ENCODE results near the gene CLASP1. TPM values are rescaled to one million over a fixed set of nuclear protein-coding genes. Genes with fewer than 3 reads are reported as not detected.

The CLASP1 gene
- total RNA-seq, 6 experiments from 2014 or later: 19.7 to 32.4 (median 24.1) TPM

- DNase-seq: peak in 1 of 3 donors; percentile 71
- peak; percentile 25 to 49 (median 41) for ATAC-seq
These were observed 785 bp downstream of the CLASP1 start for GRCh38 chr2:121648206-121649148.

GRCh38 chr2:121647396-121647795 is 1.9 kb downstream of the CLASP1 start:
- peaks cover 0 to 35% (median 9%) of the 10 kb centered on the region in 4 donors for H3K4me1 ChIP-seq
- intact Hi-C loops (cut with DNase I): no loop called here
- 43% methylated on average over 1 of the region's 1 CpG for WGBS (ENCODE audit: insufficient coverage, low coverage, low lambda C conversion rate, missing lambda C conversion rate)

More at GRCh38 chr2:121648206-121649148, 785 bp downstream of the CLASP1 start:
- H3K27me3 ChIP-seq: no peaks in the 10 kb centered on the region
- TF ChIP-seq POLR2A (IDR thresholded peaks at IDR 0.05): peak; percentile 46
- no peak for TF ChIP-seq CTCF (IDR thresholded peaks at IDR 0.05)
- WGBS (ENCODE audit: insufficient coverage, low coverage, low lambda C conversion rate, missing lambda C conversion rate): 2% methylated on average over 20 of the region's 41 CpGs
- no peaks in the 10 kb centered on the region for H3K9me3 ChIP-seq
- peak overlapping the region; percentile 82 to 87 (median 84) for H3K4me3 ChIP-seq
- H3K4me1 ChIP-seq: peaks cover 0 to 35% (median 9%) of the 10 kb centered on the region in 4 donors
- intact Hi-C loops (cut with DNase I): no loop called here
- H3K36me3 ChIP-seq: no peaks in the 10 kb centered on the region
- peak overlapping the region; percentile 98 to 99 (median 98) for H3K27ac ChIP-seq

GRCh38 chr2:121644715-121645114 is 4.5 kb downstream of the CLASP1 start:
- 83% methylated on average over 1 of the region's 2 CpGs for WGBS (ENCODE audit: insufficient coverage, low coverage, low lambda C conversion rate, missing lambda C conversion rate)
- TF ChIP-seq POLR2A (IDR thresholded peaks at IDR 0.05): no peak
- TF ChIP-seq CTCF (IDR thresholded peaks at IDR 0.05): no peak
- Histone ChIP-seq H3K36me3 (no peaks in the 10 kb centered on the region), H3K4me1 (peaks cover 0 to 35% (median 9%) of the 10 kb centered on the region in 4 donors), H3K9me3 (no peaks in the 10 kb centered on the region), H3K27me3 (no peaks in the 10 kb centered on the region), H3K27ac (no peak overlapping the region), H3K4me3 (no peak overlapping the region)
- ATAC-seq (no peak), DNase-seq (no peak)
- intact Hi-C loops (cut with DNase I): no loop called here

More at GRCh38 chr2:121647396-121647795, 1.9 kb downstream of the CLASP1 start:
- Histone ChIP-seq H3K27ac (peak overlapping the region in 2 of 3 donors; percentile 98 to 99), H3K4me3 (peak overlapping the region in 1 of 3 donors; percentile 84), H3K36me3 (no peaks in the 10 kb centered on the region), H3K9me3 (no peaks in the 10 kb centered on the region), H3K27me3 (no peaks in the 10 kb centered on the region)
- TF ChIP-seq CTCF (IDR thresholded peaks at IDR 0.05): no peak
- TF ChIP-seq POLR2A (IDR thresholded peaks at IDR 0.05): no peak
- ATAC-seq: no peak
- DNase-seq: no peak

- H3K4me1 ChIP-seq: peaks cover 0 to 35% (median 9%) of the 10 kb centered on the region in 4 donors
- no peaks in the 10 kb centered on the region for H3K36me3 ChIP-seq
- 100% methylated on average over 2 of the region's 2 CpGs for WGBS (ENCODE audit: insufficient coverage, low coverage, low lambda C conversion rate, missing lambda C conversion rate)
- TF ChIP-seq CTCF (IDR thresholded peaks at IDR 0.05): no peak
- no peak for TF ChIP-seq POLR2A (IDR thresholded peaks at IDR 0.05)
- H3K27ac ChIP-seq: no peak overlapping the region
- no peaks in the 10 kb centered on the region for H3K27me3 ChIP-seq
- ATAC-seq (no peak), DNase-seq (no peak)
- intact Hi-C loops (cut with DNase I): no loop called here
- no peak overlapping the region for H3K4me3 ChIP-seq
- no peaks in the 10 kb centered on the region for H3K9me3 ChIP-seq
These were observed 5.4 kb downstream of the CLASP1 start for GRCh38 chr2:121643877-121644276.
